Spleen (tissue), 7 donors: ENCODE measurements around the gene SLC38A11.

Experiments
- POLR2AphosphoS5 ChIP-seq, 3 donors: sonication (generic); formaldehyde crosslinking; IDR thresholded peaks; one replicate each; pipeline ENCODE4 v1.5.1; 2017; ENCODE audit warnings: antibody characterized with exemption in 3 of 3
- TF ChIP-seq, protein P1 (sequence below), 11 experiments: fragments of 200-600 bp in 7 of 11; fragments of 450-650 bp in 4 of 11; sonication (generic) in 4 of 11; IDR thresholded peaks in 8 of 11; conservative IDR thresholded peaks in 3 of 11; 1 replicate in 7 of 11; 2 replicates in 4 of 11; pipeline versions ENCODE4 v1.4.0 to v1.8.0; 2016 to 2021; ENCODE audit warnings: antibody characterized with exemption in 11 of 11, inconsistent platforms in 4 of 11, mild to moderate bottlenecking in 1 of 11
- donor health status: DM: no; HTN: no; CAD: no; lungs with moderate emphysema.
- donor health status: DM: no; HTN: no; CAD: no.
- donor health status: DM: no; HTN: no; CAD: no.

GRCh38 chr2:164937864-164938401 lies 17.4 kb downstream of the SLC38A11 start:
- no peak for TF ChIP-seq POLR2AphosphoS5 (IDR thresholded peaks at IDR 0.05)
- TF ChIP-seq, protein P1, sequence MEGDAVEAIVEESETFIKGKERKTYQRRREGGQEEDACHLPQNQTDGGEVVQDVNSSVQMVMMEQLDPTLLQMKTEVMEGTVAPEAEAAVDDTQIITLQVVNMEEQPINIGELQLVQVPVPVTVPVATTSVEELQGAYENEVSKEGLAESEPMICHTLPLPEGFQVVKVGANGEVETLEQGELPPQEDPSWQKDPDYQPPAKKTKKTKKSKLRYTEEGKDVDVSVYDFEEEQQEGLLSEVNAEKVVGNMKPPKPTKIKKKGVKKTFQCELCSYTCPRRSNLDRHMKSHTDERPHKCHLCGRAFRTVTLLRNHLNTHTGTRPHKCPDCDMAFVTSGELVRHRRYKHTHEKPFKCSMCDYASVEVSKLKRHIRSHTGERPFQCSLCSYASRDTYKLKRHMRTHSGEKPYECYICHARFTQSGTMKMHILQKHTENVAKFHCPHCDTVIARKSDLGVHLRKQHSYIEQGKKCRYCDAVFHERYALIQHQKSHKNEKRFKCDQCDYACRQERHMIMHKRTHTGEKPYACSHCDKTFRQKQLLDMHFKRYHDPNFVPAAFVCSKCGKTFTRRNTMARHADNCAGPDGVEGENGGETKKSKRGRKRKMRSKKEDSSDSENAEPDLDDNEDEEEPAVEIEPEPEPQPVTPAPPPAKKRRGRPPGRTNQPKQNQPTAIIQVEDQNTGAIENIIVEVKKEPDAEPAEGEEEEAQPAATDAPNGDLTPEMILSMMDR (IDR thresholded peaks at IDR 0.05 in 8 of 11, conservative IDR thresholded peaks at IDR 0.05 in 3 of 11) = no peak
